WI38 (cell line): Measurements from ENCODE around the gene PRR23B.

Experiments used
- H3K4me3 ChIP-seq: 2 replicates; pipeline ENCODE4 v1.5.1; 2011; ENCODE audit warnings: low read depth, mild to moderate bottlenecking, control low read depth, low read length
- TF ChIP-seq, protein P1 (sequence below): IDR thresholded peaks from 2 replicates; pipeline ENCODE4 v1.5.1; 2012; ENCODE audit warnings: low read depth, mild to moderate bottlenecking, control low read depth, low read length

Gene PRR23B

DNA sequence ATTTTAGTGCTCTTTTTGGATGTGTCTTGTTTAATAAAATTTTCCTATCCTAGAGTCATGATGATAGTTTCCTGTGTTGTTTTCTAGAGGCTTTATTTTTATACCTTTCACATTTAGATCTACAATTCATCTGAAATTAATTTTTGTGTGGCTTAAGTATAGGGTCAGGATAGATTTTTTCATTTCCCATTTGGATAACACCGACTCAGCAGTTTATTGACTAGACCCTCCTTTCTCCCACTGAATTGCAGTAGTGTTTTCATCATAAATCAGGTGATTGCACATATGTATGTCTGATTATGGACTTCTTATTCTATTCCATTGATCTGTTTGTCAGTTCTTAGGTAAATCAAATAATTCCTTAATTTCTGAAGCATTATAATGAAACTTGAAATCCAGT, 25.0 kb downstream of the PRR23B start:
- no peak overlapping the region for H3K4me3 ChIP-seq
- TF ChIP-seq, protein P1, sequence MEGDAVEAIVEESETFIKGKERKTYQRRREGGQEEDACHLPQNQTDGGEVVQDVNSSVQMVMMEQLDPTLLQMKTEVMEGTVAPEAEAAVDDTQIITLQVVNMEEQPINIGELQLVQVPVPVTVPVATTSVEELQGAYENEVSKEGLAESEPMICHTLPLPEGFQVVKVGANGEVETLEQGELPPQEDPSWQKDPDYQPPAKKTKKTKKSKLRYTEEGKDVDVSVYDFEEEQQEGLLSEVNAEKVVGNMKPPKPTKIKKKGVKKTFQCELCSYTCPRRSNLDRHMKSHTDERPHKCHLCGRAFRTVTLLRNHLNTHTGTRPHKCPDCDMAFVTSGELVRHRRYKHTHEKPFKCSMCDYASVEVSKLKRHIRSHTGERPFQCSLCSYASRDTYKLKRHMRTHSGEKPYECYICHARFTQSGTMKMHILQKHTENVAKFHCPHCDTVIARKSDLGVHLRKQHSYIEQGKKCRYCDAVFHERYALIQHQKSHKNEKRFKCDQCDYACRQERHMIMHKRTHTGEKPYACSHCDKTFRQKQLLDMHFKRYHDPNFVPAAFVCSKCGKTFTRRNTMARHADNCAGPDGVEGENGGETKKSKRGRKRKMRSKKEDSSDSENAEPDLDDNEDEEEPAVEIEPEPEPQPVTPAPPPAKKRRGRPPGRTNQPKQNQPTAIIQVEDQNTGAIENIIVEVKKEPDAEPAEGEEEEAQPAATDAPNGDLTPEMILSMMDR: no peak

DNA sequence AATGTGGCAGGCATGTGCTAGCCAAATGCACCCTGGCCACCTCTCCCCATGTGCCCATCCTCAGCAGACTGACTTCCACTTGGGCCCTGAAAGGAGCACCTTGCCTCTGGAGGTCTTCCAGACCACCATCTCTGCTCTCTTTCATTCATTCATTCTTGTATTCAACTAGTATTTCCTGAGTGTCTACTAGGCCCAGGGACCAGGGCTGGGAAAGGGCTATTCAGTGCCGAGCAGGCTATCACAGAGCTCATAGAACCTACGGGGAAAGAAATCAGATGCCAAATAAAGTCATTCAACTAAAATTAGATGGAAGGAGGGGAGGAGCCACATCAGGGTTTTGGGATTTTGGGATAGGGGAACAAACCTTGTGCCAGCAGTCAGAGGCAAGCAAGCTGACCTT, 33.5 kb downstream of the PRR23B start:
- TF ChIP-seq, protein P1: no peak
- H3K4me3 ChIP-seq: no peak overlapping the region

DNA sequence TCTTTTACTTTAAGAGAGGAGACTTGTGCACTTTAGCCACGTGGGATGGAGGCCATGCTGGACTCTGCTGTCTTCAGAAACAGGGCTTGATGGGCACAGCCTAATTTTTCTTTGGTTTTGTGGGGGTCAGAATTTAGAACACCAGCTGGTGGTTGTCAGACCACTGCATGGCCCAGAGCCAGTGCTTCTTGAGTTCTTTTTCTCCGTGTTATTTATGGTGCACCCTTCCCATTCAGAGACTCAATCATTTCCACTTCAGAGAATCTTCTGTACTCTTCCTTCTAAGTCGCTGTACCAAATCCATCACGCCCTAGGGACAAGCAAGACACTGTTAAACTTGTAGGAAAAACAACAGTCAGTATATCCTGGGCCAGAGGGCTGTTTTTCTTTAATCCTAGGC, 34.8 kb downstream of the PRR23B start:
- no peak overlapping the region for H3K4me3 ChIP-seq
- TF ChIP-seq, protein P1: no peak

DNA sequence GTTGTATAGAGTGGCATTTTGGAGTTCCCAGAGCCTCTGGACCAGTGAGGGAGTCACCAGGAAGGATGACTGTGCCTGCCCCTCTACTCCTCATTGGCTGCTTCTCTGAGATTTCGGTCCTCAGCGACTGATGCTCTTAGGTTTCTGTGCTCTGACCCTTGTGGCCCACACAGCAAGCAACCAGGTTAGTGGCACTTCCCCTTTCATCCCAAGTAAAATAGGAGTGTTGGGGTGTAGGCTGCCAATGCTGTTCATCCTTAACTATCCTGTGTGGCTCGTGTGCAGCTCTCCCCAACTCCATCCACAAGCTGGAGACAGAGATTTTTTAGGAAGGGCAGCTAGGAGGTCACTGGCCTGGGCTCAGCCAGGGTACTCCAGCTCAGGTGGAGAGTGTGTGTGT, 35.9 kb downstream of the PRR23B start:
- TF ChIP-seq, protein P1: no peak
- H3K4me3 ChIP-seq: no peak overlapping the region

DNA sequence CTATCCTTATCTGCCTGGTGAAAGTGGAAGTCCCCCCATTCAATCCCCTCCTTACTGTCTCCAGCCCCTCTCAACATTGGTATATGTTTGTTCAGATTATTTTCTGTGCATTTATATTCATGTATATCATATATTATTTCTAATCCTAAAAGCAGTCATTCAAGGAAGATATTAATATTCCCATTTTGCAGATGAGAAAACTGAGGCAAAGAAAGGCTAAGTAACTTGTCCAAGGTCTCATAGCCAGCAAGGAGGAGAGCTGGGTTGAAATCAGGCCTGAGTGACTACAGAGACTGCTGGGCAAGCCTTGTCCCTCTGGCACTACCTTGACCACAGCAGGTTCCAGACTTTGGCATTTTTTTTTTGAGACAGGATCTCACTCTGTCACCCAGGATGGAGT, 44.7 kb downstream of the PRR23B start:
- TF ChIP-seq, protein P1: no peak
- no peak overlapping the region for H3K4me3 ChIP-seq

DNA sequence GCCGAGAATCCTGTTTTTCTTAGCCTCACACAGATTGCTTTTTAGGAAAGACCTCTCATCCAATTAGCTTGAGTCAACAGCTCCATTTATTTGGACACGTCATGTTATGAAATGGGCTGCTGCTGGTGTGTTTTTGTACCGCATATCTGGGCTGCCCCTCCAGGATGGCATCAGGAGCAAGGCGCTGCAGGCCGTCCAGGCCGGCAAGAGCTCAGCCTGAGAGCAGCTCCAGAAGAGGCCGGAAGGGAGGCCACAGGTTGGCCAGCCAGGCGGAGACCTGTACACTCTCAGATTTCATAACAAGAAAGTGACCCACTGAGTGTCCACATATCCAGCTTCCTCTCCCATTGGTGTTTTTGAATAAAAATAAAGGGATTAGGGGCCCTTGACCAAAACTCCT, 45.4 kb downstream of the PRR23B start:
- TF ChIP-seq, protein P1: no peak
- H3K4me3 ChIP-seq: no peak overlapping the region

DNA sequence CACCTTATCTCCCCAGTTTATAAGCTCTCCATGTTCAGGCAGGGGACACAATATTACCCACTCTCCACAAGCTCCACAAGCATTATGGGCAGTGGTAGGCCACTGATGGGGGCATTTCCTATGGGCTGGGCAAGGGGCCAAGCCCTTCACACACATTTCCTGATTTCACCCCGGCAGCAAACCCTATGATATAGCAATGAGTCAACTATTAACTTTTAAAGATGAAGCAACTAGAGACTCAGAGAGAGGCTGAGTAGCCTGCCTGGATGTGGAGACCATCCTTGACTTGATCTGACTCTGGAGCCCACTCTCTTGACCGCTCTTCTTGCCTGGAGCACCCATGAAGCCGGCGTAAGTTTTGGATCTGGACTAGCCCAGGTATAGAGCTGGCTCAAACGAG, 46.3 kb downstream of the PRR23B start:
- TF ChIP-seq, protein P1: no peak
- H3K4me3 ChIP-seq: no peak overlapping the region

DNA sequence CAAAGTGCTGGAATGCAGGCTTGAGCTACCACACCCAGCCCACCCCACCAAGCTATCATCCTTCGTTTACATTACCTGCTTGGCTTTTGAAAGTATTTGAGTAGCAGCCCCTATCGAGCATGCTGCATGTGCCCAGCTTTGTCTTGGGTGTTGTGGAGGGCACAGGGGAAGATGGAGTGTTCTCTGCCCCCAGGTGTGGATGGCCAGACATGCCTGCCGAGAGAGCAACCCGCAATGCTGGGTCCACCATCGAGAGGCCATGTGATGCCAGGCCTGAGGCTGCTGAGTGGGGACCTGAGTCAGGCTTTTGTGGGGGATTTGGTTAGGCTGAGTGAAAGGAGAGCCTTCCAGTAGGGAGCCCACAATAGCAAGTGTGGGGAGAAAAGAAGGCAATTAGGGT, 47.8 kb downstream of the PRR23B start:
- no peak overlapping the region for H3K4me3 ChIP-seq
- TF ChIP-seq, protein P1: no peak
